ENCODE measurements around the gene FOXD2.

Gene FOXD2

GRCh38 chr1:47417170-47418044 is 20.4 kb upstream of the FOXD2 start:
- no peak for DNase-seq

GRCh38 chr1:47418122-47418521 is 19.7 kb upstream of the FOXD2 start:
- no peak for DNase-seq

- no peak for DNase-seq
Measured at GRCh38 chr1:47418681-47419325, 19.0 kb upstream of the FOXD2 start.

GRCh38 chr1:47420547-47420946 is 17.3 kb upstream of the FOXD2 start:
- no peak for DNase-seq

GRCh38 chr1:47423872-47424271 is 14.0 kb upstream of the FOXD2 start:
- DNase-seq = no peak

GRCh38 chr1:47424336-47424982 is 13.4 kb upstream of the FOXD2 start:
- DNase-seq = peak; percentile 47

- DNase-seq = no peak
Measured at GRCh38 chr1:47431534-47431933, 6.3 kb upstream of the FOXD2 start.

GRCh38 chr1:47432071-47433036 is 5.5 kb upstream of the FOXD2 start:
- DNase-seq = no peak

- DNase-seq = no peak
Measured at GRCh38 chr1:47433037-47433421, 4.8 kb upstream of the FOXD2 start.

GRCh38 chr1:47433477-47434050 is 4.3 kb upstream of the FOXD2 start:
- no peak for DNase-seq

GRCh38 chr1:47434051-47434842 is 3.6 kb upstream of the FOXD2 start:
- DNase-seq = no peak

GRCh38 chr1:47435506-47436303 is 2.1 kb upstream of the FOXD2 start:
- no peak for DNase-seq

GRCh38 chr1:47436304-47436978 is 1.4 kb upstream of the FOXD2 start:
- DNase-seq = peak; percentile 51

GRCh38 chr1:47436979-47437446 is 831 bp upstream of the FOXD2 start:
- DNase-seq = no peak

GRCh38 chr1:47438165-47439016 is 547 bp downstream of the FOXD2 start:
- DNase-seq = no peak

GRCh38 chr1:47439017-47439818 is 1.4 kb downstream of the FOXD2 start:
- no peak for DNase-seq

- DNase-seq = no peak
Measured at GRCh38 chr1:47439819-47440598, 2.2 kb downstream of the FOXD2 start.
